ENCODE measurements around the gene KIAA1217. TPM values are rescaled to one million over a fixed set of nuclear protein-coding genes. Genes with fewer than 3 reads are reported as not detected.

KIAA1217 gene
- total RNA-seq, 6 experiments from 2014 or later = 10.4 to 25.5 (median 14.9) TPM

- ATAC-seq (peak in 1 of 4 donors; percentile 19), DNase-seq (no peak)
- Histone ChIP-seq H3K4me1 (peaks cover 0 to 19% (median 0%) of the 10 kb centered on the region in 4 donors), H3K27me3 (no peaks in the 10 kb centered on the region), H3K36me3 (no peaks in the 10 kb centered on the region), H3K27ac (peak overlapping the region; percentile 59 to 65 (median 62)), H3K9me3 (no peaks in the 10 kb centered on the region), H3K4me3 (peak overlapping the region; percentile 32 to 50 (median 50))
- intact Hi-C loops (cut with DNase I) = no loop called here
- WGBS (ENCODE audit: insufficient coverage, low coverage, low lambda C conversion rate, missing lambda C conversion rate) = 8% methylated on average over 5 of the region's 5 CpGs
- no peak for TF ChIP-seq CTCF (IDR thresholded peaks at IDR 0.05)
These were observed 464 bp downstream of the KIAA1217 start for GRCh38 chr10:24209432-24209771.

DNA sequence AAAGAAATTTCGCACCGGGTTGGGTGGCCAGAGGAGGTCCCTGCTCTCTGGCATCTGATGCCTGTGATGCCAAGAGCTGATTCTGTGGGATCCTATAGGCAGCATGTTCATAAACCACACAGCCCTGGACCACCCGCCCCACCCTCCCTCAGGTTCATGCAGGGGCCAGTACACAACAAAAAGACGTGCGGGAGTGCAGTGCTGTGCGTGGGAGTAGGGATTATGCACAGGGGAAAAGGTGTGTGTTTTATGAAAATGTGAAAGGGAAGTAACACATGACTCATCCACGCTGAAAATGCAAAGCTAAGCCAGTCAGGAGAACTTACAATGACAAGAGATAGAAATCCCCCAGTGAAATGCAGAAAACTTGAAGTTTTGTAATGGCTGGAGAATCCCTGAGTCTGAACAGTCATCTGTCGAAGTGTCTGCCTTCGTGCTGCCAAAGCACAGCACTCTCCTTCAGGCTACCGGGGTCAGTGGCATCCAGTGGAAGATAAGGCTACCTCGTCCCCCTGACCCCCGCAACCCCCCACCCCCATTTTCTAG lies 1.1 kb downstream of the KIAA1217 start:
- no peak for TF ChIP-seq CTCF (IDR thresholded peaks at IDR 0.05)
- TF ChIP-seq POLR2A (IDR thresholded peaks at IDR 0.05) = no peak
- H3K9me3 ChIP-seq = no peaks in the 10 kb centered on the region
- no peaks in the 10 kb centered on the region for H3K36me3 ChIP-seq
- 22% methylated on average over 9 of the region's 12 CpGs for WGBS (ENCODE audit: insufficient coverage, low coverage, low lambda C conversion rate, missing lambda C conversion rate)
- intact Hi-C loops (cut with DNase I) = no loop called here
- DNase-seq (no peak), ATAC-seq (peak in 2 of 4 donors; percentile 28 to 36)
- peak overlapping the region in 1 of 3 donors; percentile 59 for H3K27ac ChIP-seq
- H3K27me3 ChIP-seq = no peaks in the 10 kb centered on the region
- peaks cover 0 to 19% (median 0%) of the 10 kb centered on the region in 4 donors for H3K4me1 ChIP-seq
- peak overlapping the region in 1 of 3 donors; percentile 50 for H3K4me3 ChIP-seq

GRCh38 chr10:24210501-24210900 lies 1.6 kb downstream of the KIAA1217 start:
- Histone ChIP-seq H3K36me3 (no peaks in the 10 kb centered on the region), H3K27me3 (no peaks in the 10 kb centered on the region), H3K4me1 (peaks cover 0 to 19% (median 0%) of the 10 kb centered on the region in 4 donors), H3K9me3 (no peaks in the 10 kb centered on the region), H3K4me3 (no peak overlapping the region), H3K27ac (no peak overlapping the region)
- ATAC-seq = no peak
- TF ChIP-seq POLR2A (IDR thresholded peaks at IDR 0.05) (no peak), CTCF (IDR thresholded peaks at IDR 0.05) (no peak)
- WGBS (ENCODE audit: insufficient coverage, low coverage, low lambda C conversion rate, missing lambda C conversion rate) = 58% methylated on average over 2 of the region's 2 CpGs
- intact Hi-C loops (cut with DNase I) = no loop called here
- no peak for DNase-seq

DNA sequence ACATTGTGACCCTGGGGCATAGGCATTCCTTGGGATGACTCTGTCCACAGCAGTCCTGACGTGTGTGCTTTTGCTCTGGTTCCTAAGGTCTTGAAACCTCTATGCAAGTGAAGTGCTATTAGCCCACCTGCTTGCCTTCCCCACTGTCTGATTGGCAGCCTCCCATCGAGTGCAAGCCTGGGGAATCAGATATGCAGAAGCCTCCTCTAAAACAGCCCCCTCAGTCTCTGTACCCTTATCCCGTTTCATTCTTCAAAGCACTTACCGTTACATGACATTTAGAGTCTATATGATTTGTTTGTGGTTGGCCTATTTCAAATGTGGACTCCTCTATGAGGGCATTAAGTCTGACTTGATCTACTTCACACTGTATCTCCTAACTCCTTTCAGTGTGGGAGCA lies 4.3 kb downstream of the KIAA1217 start:
- DNase-seq = no peak
- TF ChIP-seq CTCF (IDR thresholded peaks at IDR 0.05) = no peak
- TF ChIP-seq POLR2A (IDR thresholded peaks at IDR 0.05) = no peak
- H3K36me3 ChIP-seq = no peaks in the 10 kb centered on the region

GRCh38 chr10:24213881-24214280 lies 4.9 kb downstream of the KIAA1217 start:
- DNase-seq (no peak), ATAC-seq (no peak)
- Histone ChIP-seq H3K9me3 (no peaks in the 10 kb centered on the region), H3K4me3 (no peak overlapping the region), H3K36me3 (no peaks in the 10 kb centered on the region), H3K27me3 (no peaks in the 10 kb centered on the region), H3K4me1 (peaks cover 0 to 7% (median 0%) of the 10 kb centered on the region in 4 donors), H3K27ac (no peak overlapping the region)
- 60% methylated on average over 1 of the region's 2 CpGs for WGBS (ENCODE audit: insufficient coverage, low coverage, low lambda C conversion rate, missing lambda C conversion rate)
- intact Hi-C loops (cut with DNase I) = no loop called here
- TF ChIP-seq POLR2A (IDR thresholded peaks at IDR 0.05) (no peak), CTCF (IDR thresholded peaks at IDR 0.05) (no peak)

More for the DNA sequence above, 4.3 kb downstream of the KIAA1217 start:
- Histone ChIP-seq H3K4me1 (peaks cover 0 to 12% (median 0%) of the 10 kb centered on the region in 4 donors), H3K27ac (no peak overlapping the region), H3K27me3 (no peaks in the 10 kb centered on the region), H3K9me3 (no peaks in the 10 kb centered on the region), H3K4me3 (no peak overlapping the region)
- intact Hi-C loops (cut with DNase I) = no loop called here
- no peak for ATAC-seq
- 61% methylated on average over 3 of the region's 4 CpGs for whole genome bisulfite sequencing (ENCODE audit: insufficient coverage, low coverage, low lambda C conversion rate, missing lambda C conversion rate)
